NCI-H69 (cell line): ENCODE data around the gene ICAM5.
A peak's percentile ranks its signal among the peaks of the same experiment; 100 is the strongest.
"Not testable (repeated sequence)": the region's sequence is repeated elsewhere in the genome, so short reads cannot be mapped to it uniquely, and the experiment has no call there.

Experiments
- DNase-seq: peaks from one replicate; lab custom pipeline; 2025; lab: John Stamatoyannopoulos, UW

ICAM5 gene

DNA sequence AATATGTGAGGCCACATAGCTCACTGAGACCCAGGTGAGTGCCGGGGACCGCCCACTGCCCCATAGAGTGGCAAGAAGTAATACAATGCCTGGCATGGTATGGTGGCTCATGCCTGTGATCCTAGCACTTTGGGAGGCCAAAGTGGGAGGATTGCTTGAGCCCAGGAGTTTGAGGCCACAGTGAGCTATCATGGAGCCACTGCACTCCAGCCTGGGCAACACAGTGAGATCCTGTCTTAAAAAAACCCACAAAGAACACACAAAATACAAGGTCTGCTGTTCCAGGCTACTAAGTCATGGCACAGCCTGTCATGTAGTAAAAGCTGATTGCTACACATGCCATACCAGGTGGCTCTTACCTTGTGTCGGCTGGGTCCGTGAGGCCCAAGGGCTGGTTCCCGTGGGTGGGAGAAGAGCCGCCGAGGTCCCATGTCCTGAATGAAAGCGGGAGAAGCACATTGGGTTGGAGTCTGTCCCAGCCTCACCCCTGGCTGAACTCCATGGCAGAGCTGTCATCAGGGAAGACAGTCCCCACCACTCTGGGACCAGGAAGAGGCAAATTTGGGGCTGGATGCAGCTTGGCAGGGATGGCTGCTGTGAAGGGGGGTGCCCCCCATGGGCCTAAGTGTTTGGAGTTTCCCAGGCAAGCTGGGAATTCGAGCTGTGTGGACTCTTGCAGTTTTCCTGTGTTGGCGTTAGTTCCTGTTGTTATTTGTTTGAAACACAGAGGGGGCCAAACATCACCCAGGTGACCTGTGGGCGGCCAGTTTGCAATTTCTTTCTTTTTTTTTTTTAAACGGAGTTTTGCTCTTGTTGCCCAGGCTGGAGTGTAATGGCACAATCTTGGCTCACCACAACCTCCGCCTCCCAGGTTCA lies 29.3 kb downstream of the ICAM5 start:
- no peak for DNase-seq

DNA sequence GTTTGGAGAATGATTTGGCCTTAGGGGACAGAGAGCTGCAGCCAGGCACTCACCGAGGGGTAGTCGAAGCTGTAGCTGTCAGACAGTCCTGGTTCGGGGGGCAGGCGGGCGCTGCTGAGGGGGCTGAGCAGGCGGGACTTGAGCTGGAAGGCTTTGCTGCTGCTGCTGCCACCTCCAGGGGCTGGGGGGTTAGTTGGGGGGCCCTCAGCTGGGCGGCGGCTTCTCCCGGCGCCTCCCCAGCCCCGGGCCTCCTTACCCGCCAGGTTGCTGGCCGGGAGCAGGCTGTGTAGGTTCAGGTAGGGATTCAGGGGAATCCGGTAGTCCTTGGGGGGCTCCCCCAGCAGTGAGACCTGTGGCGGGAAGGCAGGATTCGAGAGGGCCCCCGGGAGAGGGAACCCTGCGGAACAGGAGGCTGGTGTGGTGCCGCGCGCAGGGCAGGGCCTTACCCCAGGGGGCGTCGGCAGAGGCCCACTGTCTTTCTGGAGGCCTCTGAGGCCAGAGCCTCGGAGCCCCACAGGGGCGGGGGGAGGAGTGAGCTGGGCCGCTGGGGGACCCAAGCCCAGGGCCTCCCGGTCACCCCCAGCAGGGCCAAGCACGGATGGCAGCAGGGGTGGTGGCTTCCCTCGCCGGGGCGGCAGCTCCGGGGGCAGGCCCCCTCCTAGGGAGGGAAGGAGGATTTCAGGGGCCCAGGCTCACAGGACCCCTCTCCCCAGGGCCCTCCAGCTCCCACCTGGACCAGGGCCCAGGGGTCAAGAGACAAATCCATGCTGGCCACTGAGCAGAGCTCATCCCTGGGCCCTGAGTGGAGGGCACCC lies 31.1 kb downstream of the ICAM5 start:
- DNase-seq = no peak

DNA sequence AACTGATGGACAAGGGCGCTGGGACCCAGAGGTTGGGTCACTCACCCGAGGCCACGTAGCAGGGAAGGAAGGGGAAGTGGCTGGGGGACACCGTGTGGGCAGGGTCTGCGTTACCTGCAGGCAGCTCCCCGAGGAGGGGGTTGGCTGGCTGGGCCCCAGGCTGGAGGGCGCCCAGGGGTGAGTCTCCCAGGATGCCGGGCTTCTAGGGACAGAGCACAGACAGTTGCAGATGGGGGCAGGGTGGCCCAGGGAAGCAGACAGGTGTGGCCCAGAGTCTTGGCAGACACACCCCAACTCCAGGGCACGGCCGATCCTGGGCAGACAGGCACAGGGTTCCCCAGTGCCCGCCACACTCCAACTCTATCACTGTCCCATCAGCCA lies 31.7 kb downstream of the ICAM5 start:
- no peak for DNase-seq

DNA sequence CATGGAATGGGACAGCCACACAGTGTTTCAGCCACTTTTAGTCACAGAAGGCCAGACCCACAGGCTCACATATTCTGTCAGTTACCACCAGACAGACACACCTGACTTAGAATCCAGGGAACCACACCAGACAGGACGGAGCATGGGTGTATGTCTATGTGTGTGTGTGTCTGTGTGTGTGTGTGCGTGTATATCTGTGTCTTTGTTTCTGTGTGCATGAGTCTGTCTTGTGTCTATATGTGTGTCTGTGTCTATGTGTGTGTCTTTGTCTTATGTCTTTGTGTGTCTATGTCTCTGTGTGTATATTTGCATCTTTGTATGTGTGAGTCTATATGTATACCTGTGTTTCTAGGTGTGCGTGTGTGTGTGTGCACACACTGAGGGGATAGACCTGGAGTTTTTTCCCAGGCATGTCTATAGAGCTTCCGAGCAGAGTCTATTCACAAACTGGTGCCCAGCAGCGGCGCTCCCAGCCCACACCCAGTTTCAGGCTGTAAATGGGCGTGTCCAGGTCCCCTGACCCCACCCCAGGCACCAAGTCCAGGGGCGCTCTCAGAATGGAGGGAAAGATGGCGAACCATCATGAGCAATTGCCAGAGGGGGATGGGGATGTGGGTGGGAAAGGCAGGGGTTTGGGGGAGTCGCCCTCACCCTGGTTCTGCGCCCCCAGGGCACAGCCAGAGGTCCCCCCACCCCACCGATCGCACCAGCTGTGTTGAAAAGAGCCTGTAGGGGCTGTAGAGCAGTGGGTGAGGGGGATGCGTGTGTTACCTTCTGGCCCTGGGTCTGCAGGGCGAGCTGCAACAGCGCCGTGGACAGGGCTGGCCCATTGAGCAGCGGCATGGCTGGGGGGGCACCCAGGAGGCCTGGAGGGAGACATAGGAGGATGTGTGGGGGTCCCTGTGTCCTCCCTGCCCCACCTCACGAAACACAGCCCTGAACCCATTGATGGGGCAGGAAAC lies 32.4 kb downstream of the ICAM5 start:
- DNase-seq = no peak

DNA sequence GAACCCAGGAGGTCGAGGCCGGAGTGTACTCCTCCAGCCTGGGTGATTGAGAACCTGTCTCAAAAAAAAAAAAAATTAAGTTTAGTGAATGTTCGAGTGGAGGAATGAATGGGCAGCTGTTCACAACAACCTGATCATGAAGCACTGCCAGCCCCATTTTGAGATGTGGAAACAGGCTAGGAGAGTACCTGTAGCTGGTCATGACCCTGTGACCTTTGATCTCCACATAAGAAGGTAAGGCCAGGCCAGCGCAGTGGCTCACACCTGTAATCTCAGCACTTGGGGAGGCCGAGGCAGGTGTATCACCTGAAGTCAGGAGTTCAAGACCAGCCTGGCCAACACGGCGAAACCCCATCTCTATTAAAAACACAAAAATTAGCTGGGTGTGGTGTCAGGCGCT lies 36.0 kb downstream of the ICAM5 start:
- no peak for DNase-seq

DNA sequence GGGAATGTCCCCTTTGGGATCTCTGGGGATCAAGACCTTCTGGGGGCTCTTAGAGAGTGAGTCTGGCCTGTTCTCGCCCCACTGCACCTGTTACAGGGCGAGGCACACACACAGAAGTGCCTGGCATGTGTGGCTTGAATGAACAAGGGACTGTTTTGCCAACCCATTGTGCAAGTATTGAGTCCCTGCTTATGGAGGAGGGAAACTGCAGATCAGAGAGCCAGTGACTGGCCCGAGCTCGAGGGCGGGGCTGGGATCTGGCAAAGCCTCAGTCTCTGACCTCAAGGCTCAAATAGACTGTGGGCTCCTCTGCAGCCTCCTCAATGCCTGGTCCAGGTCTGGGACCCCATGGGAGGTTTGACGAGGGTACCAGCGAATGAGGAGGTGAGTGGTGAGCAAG lies 38.0 kb downstream of the ICAM5 start:
- no peak for DNase-seq

DNA sequence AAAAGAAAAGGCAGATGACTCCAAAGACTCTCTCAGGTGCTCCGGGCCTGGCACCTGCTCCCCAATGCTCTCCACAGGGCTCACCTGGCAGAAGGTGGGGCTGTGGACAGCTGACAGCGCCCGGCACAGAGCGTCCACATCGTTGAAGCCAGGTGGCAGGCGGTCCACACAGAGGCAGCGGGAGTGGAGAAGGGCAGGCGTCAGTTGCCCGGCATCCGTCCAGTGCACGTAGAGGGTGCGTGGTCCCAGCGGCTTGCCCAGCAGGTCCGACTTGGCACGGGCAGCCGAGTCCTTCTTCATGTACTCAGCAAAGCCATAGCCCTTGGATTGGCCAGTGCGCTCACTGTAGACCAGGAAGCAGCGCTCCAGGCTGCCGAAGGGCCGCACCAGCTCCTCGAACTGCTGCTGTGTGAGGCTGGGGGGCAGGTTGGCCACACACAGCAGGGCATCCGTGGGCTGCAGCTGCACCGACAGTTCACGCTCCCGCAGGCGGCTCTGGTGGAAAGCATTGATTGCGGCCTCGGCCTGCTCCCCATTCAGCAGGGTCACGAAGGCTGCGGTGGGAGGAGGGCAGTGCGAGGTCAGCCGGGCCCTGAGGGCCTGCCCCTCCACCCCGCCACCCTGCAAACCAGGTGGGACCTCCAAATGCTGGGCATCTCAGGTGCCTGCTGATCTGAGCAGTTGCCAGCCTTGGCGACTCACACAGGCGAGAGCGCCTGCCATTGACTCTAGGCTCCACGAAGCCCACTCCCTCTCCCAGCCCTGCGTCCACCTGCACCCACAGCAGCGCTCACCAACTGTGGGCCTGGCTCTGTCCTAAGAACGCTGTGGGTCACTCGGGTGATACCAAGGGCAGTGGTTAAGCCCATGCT lies 39.0 kb downstream of the ICAM5 start:
- no peak for DNase-seq

DNA sequence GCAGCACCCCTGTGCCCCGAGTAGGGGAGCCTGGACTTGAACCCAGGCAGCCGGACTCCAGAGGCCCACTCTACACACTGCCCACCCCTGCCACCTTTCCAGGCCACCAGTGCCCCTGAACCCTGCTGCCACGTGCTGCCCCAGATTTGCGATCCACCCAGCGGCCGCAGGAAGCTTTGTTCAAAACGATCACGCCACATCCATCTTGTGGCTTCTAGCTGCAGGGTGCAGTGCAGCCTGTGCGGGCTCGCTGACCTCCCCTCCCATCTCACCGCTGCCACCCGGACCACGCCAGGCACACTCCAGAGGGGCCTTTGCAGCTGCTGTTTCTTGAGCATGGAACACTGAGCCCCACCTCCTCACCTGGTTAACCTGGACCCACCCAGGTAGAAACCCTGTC lies 39.8 kb downstream of the ICAM5 start:
- no peak for DNase-seq

DNA sequence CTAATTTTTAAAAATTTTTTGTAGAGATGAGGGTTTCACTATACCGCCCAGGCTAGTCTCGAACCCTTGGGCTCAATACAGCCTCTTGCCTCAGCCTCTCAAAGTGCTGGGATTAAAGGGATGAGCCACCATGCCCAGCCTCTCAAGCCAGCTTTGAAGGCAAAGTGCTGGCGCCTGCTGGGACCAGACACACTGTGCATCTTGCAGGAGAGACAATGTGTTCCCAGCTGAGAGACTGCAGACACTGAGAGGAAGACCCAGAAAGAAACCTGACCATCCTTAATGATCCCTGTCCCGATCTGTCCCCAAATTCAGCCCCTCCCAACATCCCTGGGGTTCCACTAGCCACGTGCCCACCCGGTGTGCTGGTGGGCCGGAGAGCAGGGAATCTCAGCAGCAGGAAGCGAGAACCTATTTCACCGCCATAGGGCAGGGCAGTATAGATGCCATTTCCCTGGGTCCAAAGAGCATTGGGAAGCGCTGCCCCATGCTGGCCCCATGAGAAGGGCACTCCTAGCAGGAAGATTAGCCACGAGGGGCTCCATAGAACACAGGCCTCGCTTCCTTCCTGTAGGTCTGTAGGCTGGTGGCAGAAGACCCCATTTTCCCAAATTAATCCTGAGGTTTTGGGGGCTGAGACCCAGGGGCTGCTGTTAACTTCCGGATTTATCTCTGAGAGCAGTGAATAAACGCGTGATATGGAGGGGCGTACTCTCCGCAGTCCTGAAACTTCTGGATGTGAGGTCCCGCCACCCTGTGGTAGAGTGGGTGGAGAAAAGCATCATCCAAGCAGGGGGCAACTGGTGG lies 42.6 kb downstream of the ICAM5 start:
- no peak for DNase-seq

DNA sequence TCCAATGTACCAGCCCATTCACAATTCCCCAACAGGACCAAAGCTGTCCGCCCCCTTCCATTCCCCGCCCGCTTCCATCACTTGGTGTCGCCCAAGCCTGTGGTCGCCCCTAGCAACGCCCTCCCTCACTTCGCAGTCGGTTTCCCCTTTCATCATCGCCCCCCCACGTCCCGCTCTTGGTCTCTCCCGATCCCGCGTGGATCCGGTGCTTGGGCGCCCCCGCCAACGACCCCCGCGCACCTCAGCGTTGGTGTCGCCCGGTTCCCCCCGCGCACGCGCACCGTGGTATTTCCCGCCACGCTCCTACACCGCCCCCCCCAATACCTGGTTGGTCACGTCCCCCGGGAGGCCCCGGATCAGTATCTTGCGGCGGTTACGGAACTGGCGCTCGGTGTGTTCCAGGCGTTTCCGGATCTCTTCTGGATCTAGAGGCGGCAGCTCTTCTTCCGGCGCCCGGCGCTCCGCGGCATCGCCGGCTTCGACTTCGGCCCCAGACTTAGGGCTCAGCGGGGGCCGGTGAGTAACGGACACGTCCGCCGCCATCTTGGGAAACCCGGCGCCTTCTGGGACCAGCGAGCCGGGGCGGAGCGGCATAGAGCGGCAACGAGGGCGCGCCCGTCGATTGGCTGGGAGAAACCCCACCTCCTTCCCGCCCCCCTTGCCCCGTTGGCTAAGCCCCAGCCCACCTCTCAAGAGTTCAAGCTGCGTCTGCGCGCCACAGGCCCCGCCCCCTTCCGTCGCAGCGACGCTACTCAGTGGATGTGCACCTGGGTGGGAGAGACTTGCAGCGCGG lies 43.4 kb downstream of the ICAM5 start, which contains the start of gene RAVER1:
Gene RAVER1 (minus strand): TSS at position 565 of the 793 bp plus-strand sequence. CDS start 22 bp downstream, at position 543.
- DNase-seq = peak; percentile 99

DNA sequence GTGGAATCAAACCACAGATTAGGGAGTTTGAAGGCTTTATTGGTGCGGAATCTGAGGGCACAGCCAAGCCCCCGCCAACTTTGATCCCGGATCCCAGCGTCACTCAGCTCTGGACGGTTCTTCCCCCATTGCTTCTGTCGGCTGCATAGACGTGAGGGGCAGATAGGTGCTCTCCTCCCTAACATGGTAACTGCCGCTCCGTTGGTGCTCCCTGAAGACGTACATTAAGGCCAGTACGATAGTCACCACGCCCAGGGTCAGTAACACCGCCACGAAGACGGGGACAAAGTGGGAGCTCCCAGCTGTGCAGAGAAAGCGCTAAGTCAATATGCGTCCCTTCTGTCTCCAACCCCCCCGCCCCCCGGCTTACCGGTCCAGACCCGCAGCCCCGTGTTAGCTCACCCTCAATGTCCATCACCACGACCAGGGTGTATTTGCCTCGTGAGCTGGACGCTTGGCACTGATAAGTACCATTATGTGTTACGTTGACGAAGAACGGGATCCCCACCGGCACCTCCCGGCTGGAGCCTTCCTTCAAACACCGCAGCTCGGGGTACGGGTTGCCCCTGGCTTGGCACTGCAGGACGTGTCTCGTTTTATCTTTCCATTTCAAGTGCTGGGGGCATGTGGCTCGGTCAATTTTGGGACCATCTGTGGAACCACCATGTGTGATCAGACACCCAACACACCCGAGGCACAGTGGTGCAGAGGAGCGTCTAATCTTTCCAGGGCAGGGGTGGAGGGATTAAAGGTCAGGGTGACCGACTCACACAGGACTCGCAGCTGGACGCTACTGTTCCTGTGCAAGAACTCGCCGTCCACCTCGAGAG lies 44.2 kb downstream of the ICAM5 start:
- DNase-seq = peak; percentile 74

DNA sequence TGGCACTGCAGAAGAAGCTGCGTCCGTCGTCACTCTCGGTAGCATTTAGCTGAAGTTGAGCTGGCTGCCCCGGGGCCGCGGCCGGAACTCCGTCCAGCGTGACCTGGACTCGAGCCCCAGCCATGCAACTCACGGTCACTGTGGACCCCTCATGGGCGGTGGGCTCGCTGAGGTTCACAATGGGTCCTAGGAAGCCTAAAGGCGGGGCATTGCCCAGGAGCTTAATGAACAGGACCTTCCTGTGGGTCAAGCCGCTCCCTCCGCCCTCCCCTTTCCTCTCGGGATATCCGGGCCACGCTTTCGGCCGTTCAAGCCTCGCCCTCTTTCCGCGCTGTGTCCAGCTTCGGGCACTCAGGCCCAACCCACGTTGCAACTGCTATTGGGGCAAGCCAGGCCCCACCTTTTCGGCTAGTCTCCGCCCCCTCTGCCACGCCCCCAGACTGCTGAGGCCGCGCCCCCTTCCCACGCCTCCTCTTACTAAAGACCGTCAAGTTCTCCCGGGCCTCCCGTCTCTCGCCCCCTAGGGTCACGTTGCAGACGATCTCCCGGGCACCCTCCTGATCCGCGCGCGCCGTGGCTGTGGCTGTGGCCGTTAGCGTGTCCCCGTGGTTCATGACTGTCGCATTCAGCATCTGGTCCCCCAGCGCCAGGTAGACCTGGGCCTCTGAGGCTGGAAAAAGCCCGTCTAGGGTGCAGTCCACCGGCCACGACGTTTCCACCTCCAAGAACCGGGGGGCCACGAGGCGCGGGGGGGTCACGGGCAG lies 45.0 kb downstream of the ICAM5 start:
- DNase-seq = peak; percentile 89

DNA sequence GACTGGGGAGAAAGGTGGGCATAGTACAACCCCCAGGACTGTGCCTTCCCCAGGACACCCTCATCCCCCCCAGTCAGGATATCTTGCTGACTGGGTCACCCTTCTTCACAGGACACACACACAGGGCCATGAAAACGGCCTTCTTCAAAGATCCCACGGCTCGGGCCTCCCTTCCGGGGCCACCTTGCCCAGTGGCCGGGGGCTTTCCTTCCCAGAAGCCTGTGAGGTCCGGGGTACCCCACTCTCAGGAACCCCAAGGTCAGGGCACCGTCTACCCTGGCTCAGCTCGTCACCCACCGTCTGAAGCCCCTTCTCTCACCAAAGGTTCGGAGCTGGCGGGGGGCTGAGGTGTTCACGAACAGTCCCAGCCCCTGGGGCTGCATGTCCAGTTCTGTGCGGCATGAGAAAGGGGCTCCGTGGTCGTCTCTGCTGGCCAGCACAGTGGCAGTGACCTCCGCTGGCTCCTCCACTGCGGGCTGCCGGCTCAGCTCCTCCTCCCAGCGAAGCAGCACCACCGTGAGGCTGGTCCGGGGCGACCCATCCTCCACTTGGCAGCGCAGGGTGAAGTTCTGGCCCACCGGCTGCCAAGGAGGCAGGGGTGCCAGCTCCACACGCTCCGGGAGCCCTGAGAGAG lies 45.7 kb downstream of the ICAM5 start:
- no peak for DNase-seq

DNA sequence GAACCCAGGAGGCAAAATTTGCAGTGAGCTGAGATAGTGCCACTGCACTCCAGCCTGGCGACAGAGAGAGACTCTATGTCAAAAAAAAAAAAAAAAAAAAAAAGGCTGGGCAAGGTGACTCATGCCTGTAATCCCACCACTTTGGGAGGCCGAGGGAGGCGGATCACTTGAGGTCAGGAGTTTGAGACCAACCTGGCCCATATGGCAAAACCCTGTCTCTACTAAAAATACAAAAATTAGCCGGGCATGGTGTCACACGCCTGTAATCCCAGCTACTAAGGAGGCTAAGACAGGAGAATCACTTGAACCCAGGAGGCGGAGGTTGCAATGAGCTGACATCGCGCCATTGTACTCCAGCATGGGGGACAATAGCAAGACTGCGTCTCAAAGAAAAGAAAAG lies 47.0 kb downstream of the ICAM5 start:
- DNase-seq = not testable (repeated sequence)

DNA sequence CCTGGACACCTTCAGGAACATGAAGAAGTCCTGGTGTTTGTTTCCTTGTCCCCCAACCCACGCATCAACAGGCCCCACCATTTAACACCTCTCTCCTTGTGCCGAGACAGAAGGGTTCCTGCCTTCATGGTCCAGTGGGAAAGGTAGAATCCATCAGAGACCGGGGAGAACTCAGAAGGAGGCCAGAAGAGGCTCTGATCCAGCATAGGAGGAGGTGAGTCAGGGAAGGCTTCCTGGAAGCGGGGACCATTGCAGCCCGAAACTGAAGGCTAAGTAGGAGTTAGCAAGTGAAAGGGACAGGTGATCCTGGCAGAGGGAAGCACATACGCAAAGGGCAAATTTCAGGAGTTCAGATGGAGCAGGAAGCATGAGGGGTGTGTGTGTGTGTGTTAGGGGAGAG lies 49.2 kb downstream of the ICAM5 start:
- no peak for DNase-seq

DNA sequence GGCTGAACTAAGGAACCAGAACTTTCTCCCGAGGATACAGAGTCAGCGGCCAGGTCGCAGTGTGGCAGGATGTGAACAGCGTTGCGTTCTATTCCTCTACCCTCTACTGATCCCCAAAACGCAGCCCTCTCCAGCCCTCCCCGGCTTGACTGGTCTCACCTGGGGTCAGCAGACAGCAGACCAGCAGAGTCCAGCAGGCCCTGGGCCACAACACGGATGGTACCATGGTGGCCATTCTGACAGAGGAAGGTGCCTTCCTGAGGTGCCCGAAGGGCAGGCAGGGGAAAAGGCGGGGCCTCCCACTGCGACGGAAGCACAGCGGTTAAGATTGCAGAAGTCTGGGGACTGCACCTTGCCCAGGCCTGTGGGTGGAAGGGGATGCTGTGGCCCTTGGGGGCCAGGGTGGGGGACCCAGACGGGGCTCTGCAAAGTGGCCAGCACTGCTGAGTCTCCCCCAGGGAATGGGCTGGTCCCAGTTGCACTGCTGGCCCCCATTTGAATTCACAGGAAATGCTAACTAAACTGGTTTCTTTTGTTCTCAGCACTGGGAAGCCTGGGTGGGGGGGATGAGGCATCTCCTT lies 49.7 kb downstream of the ICAM5 start, which contains the start of gene ICAM3:
Gene ICAM3 (minus strand): TSS at position 245 of the 581 bp plus-strand sequence. CDS start 10 bp downstream, at position 235.
- DNase-seq = no peak

DNA sequence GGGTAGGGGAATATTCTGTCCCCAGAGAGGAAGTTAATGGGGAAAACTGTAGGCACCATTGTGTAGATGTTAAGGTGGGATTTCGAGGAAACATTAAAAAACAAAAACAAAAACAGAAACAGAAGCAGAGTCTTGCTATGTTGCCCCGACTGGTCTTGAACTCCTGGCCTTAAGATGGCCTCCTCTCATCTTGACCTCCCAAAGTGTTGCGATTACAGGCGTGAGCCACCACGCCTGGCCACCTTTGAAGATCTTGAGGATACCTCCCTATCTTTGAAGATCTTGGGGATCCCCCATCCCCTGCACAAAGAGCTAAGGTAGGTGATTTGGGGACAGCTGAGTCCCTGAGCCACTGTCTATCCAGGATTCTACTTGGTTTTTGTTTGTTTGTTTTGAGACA lies 50.2 kb downstream of the ICAM5 start:
- DNase-seq = no peak
